ENCODE data around the gene C12orf56. TPM values are rescaled to one million over a fixed set of nuclear protein-coding genes. Genes with fewer than 3 reads are reported as not detected.
A peak's percentile ranks its signal among the peaks of the same experiment; 100 is the strongest.
"Not testable (repeated sequence)": the region's sequence is repeated elsewhere in the genome, so short reads cannot be mapped to it uniquely, and the experiment has no call there.

C12orf56 gene
- total RNA-seq, 5 donors from 2014 or later (not counting 1 experiment from before 2014, with no cell fraction given) = 0.07 to 0.33 (median 0.24) TPM; not detected in 1

- H3K27me3 Mint-ChIP-seq; H3K9me3 Mint-ChIP-seq; H3K27ac Mint-ChIP-seq; H3K36me3 Mint-ChIP-seq; H3K4me1 Mint-ChIP-seq; POLR2A ChIA-PET; H3K4me1 ChIP-seq (ENCODE audit: control insufficient read depth in 1 of 2, extremely low read depth in 1 of 2, insufficient read depth in 2 of 2, low read length in 2 of 2); H3K4me3 ChIP-seq (ENCODE audit: control insufficient read depth in 1 of 2, extremely low read depth in 1 of 2, low read length in 1 of 2); H3K27me3 ChIP-seq (replicated peaks in 1 of 2; ENCODE audit: control insufficient read depth in 2 of 2, extremely low read depth in 1 of 2, insufficient read depth in 2 of 2, low read length in 1 of 2); ATAC-seq (replicated peaks in 1 of 4); H3K9me3 ChIP-seq; DNase-seq; CTCF ChIA-PET; H3K36me3 ChIP-seq (ENCODE audit: control insufficient read depth in 2 of 2, extremely low read depth in 1 of 2, insufficient read depth in 1 of 2, low read length in 1 of 2); H3K27ac ChIP-seq (ENCODE audit: low read length): not testable (repeated sequence)
- peak overlapping the region in 1 of 3 donors; percentile 34 for H3K4me3 Mint-ChIP-seq
- 100% methylated on average over 6 of the region's 15 CpGs for WGBS (ENCODE audit: insufficient coverage)
Observed at GRCh38 chr12:64293174-64293573, 97.4 kb downstream of the C12orf56 start.

GRCh38 chr12:64286521-64286920 is 104.0 kb downstream of the C12orf56 start:
- H3K27ac Mint-ChIP-seq = no peak overlapping the region
- Histone ChIP-seq H3K36me3 (ENCODE audit: control insufficient read depth in 2 of 2, extremely low read depth in 1 of 2, insufficient read depth in 1 of 2, low read length in 1 of 2) (no peaks in the 10 kb centered on the region), H3K4me3 (ENCODE audit: control insufficient read depth in 1 of 2, extremely low read depth in 1 of 2, low read length in 1 of 2) (no peak overlapping the region), H3K9me3 (no peaks in the 10 kb centered on the region), H3K27me3 (replicated peaks in 1 of 2; ENCODE audit: control insufficient read depth in 2 of 2, extremely low read depth in 1 of 2, insufficient read depth in 2 of 2, low read length in 1 of 2) (no peaks in the 10 kb centered on the region), H3K27ac (ENCODE audit: low read length) (no peak overlapping the region), H3K4me1 (ENCODE audit: control insufficient read depth in 1 of 2, extremely low read depth in 1 of 2, insufficient read depth in 2 of 2, low read length in 2 of 2) (no peaks in the 10 kb centered on the region)
- H3K27me3 Mint-ChIP-seq = no peaks in the 10 kb centered on the region
- no peaks in the 10 kb centered on the region for H3K4me1 Mint-ChIP-seq
- WGBS (ENCODE audit: insufficient coverage) = 92% methylated on average over 3 of the region's 4 CpGs
- CTCF ChIA-PET = interaction anchor here in 1 of 2 donors (0.6 kb wide), 1 partner anchor 1370 kb away, joined by 3 read pairs; no protein-coding TSS in a partner anchor
- POLR2A ChIA-PET = no interaction called here
- H3K9me3 Mint-ChIP-seq = no peaks in the 10 kb centered on the region
- DNase-seq (no peak), ATAC-seq (replicated peaks in 1 of 4) (no peak)
- no peak overlapping the region for H3K4me3 Mint-ChIP-seq
- no peaks in the 10 kb centered on the region for H3K36me3 Mint-ChIP-seq

GRCh38 chr12:64284256-64284655 is 106.3 kb downstream of the C12orf56 start:
- Mint-ChIP-seq H3K9me3 (no peaks in the 10 kb centered on the region), H3K36me3 (no peaks in the 10 kb centered on the region), H3K4me1 (no peaks in the 10 kb centered on the region), H3K27me3 (no peaks in the 10 kb centered on the region), H3K4me3 (no peak overlapping the region), H3K27ac (no peak overlapping the region)
- no CpG with 5 or more reads among the region's 4 CpGs for WGBS (ENCODE audit: insufficient coverage)
- Histone ChIP-seq H3K4me1 (ENCODE audit: control insufficient read depth in 1 of 2, extremely low read depth in 1 of 2, insufficient read depth in 2 of 2, low read length in 2 of 2) (no peaks in the 10 kb centered on the region), H3K27ac (ENCODE audit: low read length) (no peak overlapping the region), H3K36me3 (ENCODE audit: control insufficient read depth in 2 of 2, extremely low read depth in 1 of 2, insufficient read depth in 1 of 2, low read length in 1 of 2) (no peaks in the 10 kb centered on the region), H3K9me3 (no peaks in the 10 kb centered on the region), H3K4me3 (ENCODE audit: control insufficient read depth in 1 of 2, extremely low read depth in 1 of 2, low read length in 1 of 2) (no peak overlapping the region), H3K27me3 (replicated peaks in 1 of 2; ENCODE audit: control insufficient read depth in 2 of 2, extremely low read depth in 1 of 2, insufficient read depth in 2 of 2, low read length in 1 of 2) (peaks cover 0 to 7% of the 10 kb centered on the region in 2 experiments)
- ATAC-seq (replicated peaks in 1 of 4) (no peak), DNase-seq (no peak)
- ChIA-PET CTCF (interaction anchor here in 1 of 2 donors (0.7 kb wide), 1 partner anchor 384 kb away, joined by 4 read pairs; no protein-coding TSS in a partner anchor), POLR2A (interaction anchor here in 1 of 2 donors (0.5 kb wide), 1 partner anchor 36 kb away, joined by 3 read pairs; no protein-coding TSS in a partner anchor)

- H3K4me1 ChIP-seq (ENCODE audit: control insufficient read depth in 1 of 2, extremely low read depth in 1 of 2, insufficient read depth in 2 of 2, low read length in 2 of 2) = no peaks in the 10 kb centered on the region
- ChIA-PET POLR2A (no interaction called here), CTCF (no interaction called here)
- no peaks in the 10 kb centered on the region for H3K27me3 Mint-ChIP-seq
- H3K4me3 Mint-ChIP-seq = no peak overlapping the region
- no peaks in the 10 kb centered on the region for H3K9me3 ChIP-seq
- H3K4me1 Mint-ChIP-seq = no peaks in the 10 kb centered on the region
- no peak overlapping the region for H3K27ac Mint-ChIP-seq
- H3K27ac ChIP-seq (ENCODE audit: low read length) = no peak overlapping the region
- no CpG with 5 or more reads among the region's 4 CpGs for WGBS (ENCODE audit: insufficient coverage)
- DNase-seq = no peak
- no peaks in the 10 kb centered on the region for H3K9me3 Mint-ChIP-seq
- H3K36me3 ChIP-seq (ENCODE audit: control insufficient read depth in 2 of 2, extremely low read depth in 1 of 2, insufficient read depth in 1 of 2, low read length in 1 of 2) = no peaks in the 10 kb centered on the region
- H3K36me3 Mint-ChIP-seq = no peaks in the 10 kb centered on the region
- peaks cover 0 to 7% of the 10 kb centered on the region in 2 experiments for H3K27me3 ChIP-seq (replicated peaks in 1 of 2; ENCODE audit: control insufficient read depth in 2 of 2, extremely low read depth in 1 of 2, insufficient read depth in 2 of 2, low read length in 1 of 2)
- no peak for ATAC-seq (replicated peaks in 1 of 4)
- H3K4me3 ChIP-seq (ENCODE audit: control insufficient read depth in 1 of 2, extremely low read depth in 1 of 2, low read length in 1 of 2) = no peak overlapping the region
Observed at GRCh38 chr12:64278421-64278820, 112.1 kb downstream of the C12orf56 start.

GRCh38 chr12:64273527-64274403 is 116.8 kb downstream of the C12orf56 start:
- ATAC-seq (replicated peaks in 1 of 4) (no peak), DNase-seq (peak in 9 of 35 experiments; percentile 1 to 25 (median 5))
- no peak overlapping the region for H3K27ac ChIP-seq (ENCODE audit: low read length)
- no peaks in the 10 kb centered on the region for H3K4me1 Mint-ChIP-seq
- H3K4me3 Mint-ChIP-seq = no peak overlapping the region
- H3K27me3 Mint-ChIP-seq = peaks cover 0 to 3% of the 10 kb centered on the region in 2 donors
- H3K4me3 ChIP-seq (ENCODE audit: control insufficient read depth in 1 of 2, extremely low read depth in 1 of 2, low read length in 1 of 2) = no peak overlapping the region
- H3K4me1 ChIP-seq (ENCODE audit: control insufficient read depth in 1 of 2, extremely low read depth in 1 of 2, insufficient read depth in 2 of 2, low read length in 2 of 2) = no peaks in the 10 kb centered on the region
- WGBS (ENCODE audit: insufficient coverage) = 50% methylated on average over 2 of the region's 11 CpGs
- no peaks in the 10 kb centered on the region for H3K36me3 Mint-ChIP-seq
- no peaks in the 10 kb centered on the region for H3K27me3 ChIP-seq (replicated peaks in 1 of 2; ENCODE audit: control insufficient read depth in 2 of 2, extremely low read depth in 1 of 2, insufficient read depth in 2 of 2, low read length in 1 of 2)
- no peaks in the 10 kb centered on the region for H3K9me3 Mint-ChIP-seq
- no peak overlapping the region for H3K27ac Mint-ChIP-seq
- CTCF ChIA-PET = no interaction called here
- H3K9me3 ChIP-seq = no peaks in the 10 kb centered on the region
- H3K36me3 ChIP-seq (ENCODE audit: control insufficient read depth in 2 of 2, extremely low read depth in 1 of 2, insufficient read depth in 1 of 2, low read length in 1 of 2) = no peaks in the 10 kb centered on the region
- POLR2A ChIA-PET = no interaction called here

GRCh38 chr12:64270411-64270810 is 120.1 kb downstream of the C12orf56 start:
- WGBS (ENCODE audit: insufficient coverage) = no CpG with 5 or more reads among the region's 1 CpG
- H3K27me3 ChIP-seq (replicated peaks in 1 of 2; ENCODE audit: control insufficient read depth in 2 of 2, extremely low read depth in 1 of 2, insufficient read depth in 2 of 2, low read length in 1 of 2) = no peaks in the 10 kb centered on the region

More at GRCh38 chr12:64270411-64270810, 120.1 kb downstream of the C12orf56 start:
- Mint-ChIP-seq H3K9me3 (no peaks in the 10 kb centered on the region), H3K36me3 (no peaks in the 10 kb centered on the region), H3K4me3 (no peak overlapping the region), H3K27me3 (peaks cover 0 to 3% of the 10 kb centered on the region in 2 donors), H3K4me1 (no peaks in the 10 kb centered on the region), H3K27ac (no peak overlapping the region)
- Histone ChIP-seq H3K4me1 (ENCODE audit: control insufficient read depth in 1 of 2, extremely low read depth in 1 of 2, insufficient read depth in 2 of 2, low read length in 2 of 2) (no peaks in the 10 kb centered on the region), H3K36me3 (ENCODE audit: control insufficient read depth in 2 of 2, extremely low read depth in 1 of 2, insufficient read depth in 1 of 2, low read length in 1 of 2) (no peaks in the 10 kb centered on the region), H3K27ac (ENCODE audit: low read length) (no peak overlapping the region), H3K4me3 (ENCODE audit: control insufficient read depth in 1 of 2, extremely low read depth in 1 of 2, low read length in 1 of 2) (no peak overlapping the region), H3K9me3 (no peaks in the 10 kb centered on the region)
- CTCF ChIA-PET = interaction anchor here in 1 of 2 donors (0.5 to 0.6 kb wide), 2 partner anchors 13 to 498 kb away, joined by 3 read pairs; no protein-coding TSS in a partner anchor
- POLR2A ChIA-PET = no interaction called here
- no peak for DNase-seq
- ATAC-seq (replicated peaks in 1 of 4) = no peak
